ENCODE data around the gene OR52E5.

OR52E5 gene

GRCh38 chr11:5892908-5893307 lies at the start of gene OR52E5:
Gene OR52E5, plus strand, starts transcription at chr11:5893208. Its CDS starts 7,569 bp downstream, at chr11:5900777.
- DNase-seq (ENCODE audit: low read depth) = no peak

DNA sequence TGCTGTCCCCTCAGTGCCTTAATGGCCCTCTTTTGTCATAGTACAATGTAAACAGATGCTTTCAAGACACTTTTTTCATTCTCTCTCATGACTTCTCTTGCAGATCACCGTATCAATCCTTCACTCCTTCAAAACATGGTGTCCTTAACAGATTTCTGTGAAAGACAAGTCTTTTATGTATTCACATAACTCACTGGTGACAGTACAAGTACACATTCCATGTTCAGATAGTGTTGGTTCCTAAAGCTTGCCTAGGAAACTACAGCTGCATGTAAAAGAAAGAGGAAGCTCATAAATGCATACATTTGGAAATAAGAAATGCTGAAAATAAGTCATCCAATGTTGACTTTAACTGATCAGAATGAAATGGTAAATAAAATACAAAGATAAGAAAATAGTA lies 46.3 kb upstream of the OR52E5 start:
- DNase-seq (ENCODE audit: low read depth) = no peak

DNA sequence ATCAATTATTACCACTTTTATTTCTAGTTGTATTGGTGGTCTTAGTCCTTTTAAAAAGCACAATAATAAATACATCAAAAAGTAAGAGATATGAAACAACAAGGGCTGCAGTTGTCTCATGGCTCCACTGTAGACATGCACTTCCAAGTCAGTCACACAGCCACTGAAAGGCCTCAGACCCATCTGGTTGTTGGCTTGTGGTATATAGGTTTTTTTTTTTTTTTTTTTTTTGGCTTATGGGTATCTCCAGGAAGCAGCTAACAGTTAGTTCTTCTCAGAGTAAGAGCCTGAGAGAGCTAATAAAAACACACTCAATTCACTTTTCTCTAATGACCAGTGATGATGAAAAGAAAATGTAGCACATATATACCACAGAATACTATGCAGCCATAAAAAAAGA lies 45.3 kb upstream of the OR52E5 start:
- DNase-seq (ENCODE audit: low read depth) = no peak

DNA sequence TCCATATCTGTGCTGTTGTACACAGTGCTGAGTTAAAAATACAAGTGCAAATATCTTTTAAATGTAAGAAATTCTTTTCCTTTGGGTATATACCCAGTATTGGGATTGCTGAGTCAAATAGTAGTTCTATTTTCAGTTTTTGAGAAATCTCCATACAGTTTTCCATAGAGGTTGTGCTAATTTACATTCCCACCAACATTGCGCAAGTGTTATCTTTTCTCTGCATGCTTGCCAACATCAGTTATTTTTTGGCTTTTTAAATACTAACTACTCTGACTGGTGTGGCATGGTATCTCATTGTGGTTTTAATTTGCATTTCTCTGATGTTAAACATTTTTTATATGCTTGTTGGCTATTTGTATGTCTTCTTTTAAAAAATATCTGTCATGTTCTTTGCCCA lies 42.0 kb upstream of the OR52E5 start:
- DNase-seq (ENCODE audit: low read depth) = no peak

- no peak for DNase-seq (ENCODE audit: low read depth)
Measured at GRCh38 chr11:5857590-5857989, 35.4 kb upstream of the OR52E5 start, which contains the start of gene OR52E8. Gene OR52E8, minus strand, starts transcription at chr11:5857690. Its CDS starts 0 bp downstream, at chr11:5857690.

DNA sequence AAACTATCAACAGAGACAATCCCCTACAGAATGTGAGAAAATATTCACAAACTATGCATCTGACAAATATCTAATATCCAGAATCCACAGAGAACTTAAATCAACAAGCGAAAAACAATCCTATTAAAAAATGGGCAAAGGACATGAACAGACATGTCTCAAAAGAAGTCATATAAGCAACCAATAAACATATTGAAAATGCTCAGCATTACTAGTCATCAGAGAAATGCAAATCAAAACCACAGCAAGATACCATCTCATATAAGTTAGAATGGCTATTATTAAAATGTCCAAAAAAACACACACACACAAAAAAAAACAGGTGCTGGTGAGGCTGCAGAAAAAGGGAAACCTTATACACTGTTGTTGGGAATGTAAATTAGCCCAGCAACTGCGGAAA lies 27.2 kb upstream of the OR52E5 start:
- DNase-seq (ENCODE audit: low read depth) = no peak

- no peak for DNase-seq (ENCODE audit: low read depth)
Measured at GRCh38 chr11:5878564-5878963, 14.4 kb upstream of the OR52E5 start.

- no peak for DNase-seq (ENCODE audit: low read depth)
Measured at GRCh38 chr11:5880329-5880728, 12.7 kb upstream of the OR52E5 start, which contains the start of gene OR52E4. Gene OR52E4, plus strand, starts transcription at chr11:5880629. Its CDS starts 3,664 bp downstream, at chr11:5884293.

DNA sequence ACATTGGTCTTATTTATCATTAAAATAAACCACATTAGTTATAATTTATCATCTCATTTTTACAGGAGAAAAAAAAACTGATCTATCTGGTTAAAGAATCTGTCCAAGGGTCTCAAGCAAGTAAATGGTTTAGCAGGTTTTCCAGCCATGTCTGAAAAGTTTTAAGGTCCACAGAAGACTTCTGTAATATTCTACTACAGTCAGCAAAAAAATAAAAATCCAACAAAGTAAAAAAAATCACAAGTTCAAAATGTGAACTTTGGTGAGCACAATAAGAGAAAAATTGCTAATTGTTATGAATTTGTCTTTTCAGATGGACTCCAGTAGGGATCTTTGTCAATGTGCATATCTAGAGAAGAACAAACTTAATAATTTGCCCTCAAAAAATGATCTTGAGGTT lies 11.3 kb upstream of the OR52E5 start:
- no peak for DNase-seq (ENCODE audit: low read depth)

DNA sequence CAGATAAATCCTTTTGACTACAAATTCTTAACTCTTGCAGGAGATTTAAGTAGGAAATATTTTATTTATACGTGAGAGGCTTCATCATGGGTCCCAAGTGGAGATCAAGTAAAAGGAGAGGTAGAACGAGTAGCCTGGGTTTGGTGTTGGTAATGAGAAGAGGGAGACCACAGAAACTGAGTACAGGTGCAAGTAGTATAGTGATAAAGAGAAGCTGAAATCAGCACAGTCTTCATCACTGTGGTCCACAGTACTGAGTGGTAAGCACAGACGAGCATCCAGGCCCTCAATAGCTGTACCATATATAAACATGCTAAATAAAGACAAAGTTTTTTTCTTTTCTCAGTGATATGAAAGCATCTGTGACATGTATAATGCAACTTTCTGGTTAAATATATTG lies 5.8 kb upstream of the OR52E5 start:
- no peak for DNase-seq (ENCODE audit: low read depth)

- no peak for DNase-seq (ENCODE audit: low read depth)
Measured at GRCh38 chr11:5887661-5888060, 5.3 kb upstream of the OR52E5 start.

GRCh38 chr11:5891216-5891800 lies 1.7 kb upstream of the OR52E5 start:
- DNase-seq (ENCODE audit: low read depth) = no peak

GRCh38 chr11:5899534-5899933 lies 6.5 kb downstream of the OR52E5 start:
- DNase-seq (ENCODE audit: low read depth) = no peak

- no peak for DNase-seq (ENCODE audit: low read depth)
Measured at GRCh38 chr11:5910540-5910939, 17.5 kb downstream of the OR52E5 start.

GRCh38 chr11:5922749-5923426 lies 29.9 kb downstream of the OR52E5 start:
- DNase-seq (ENCODE audit: low read depth) = no peak

DNA sequence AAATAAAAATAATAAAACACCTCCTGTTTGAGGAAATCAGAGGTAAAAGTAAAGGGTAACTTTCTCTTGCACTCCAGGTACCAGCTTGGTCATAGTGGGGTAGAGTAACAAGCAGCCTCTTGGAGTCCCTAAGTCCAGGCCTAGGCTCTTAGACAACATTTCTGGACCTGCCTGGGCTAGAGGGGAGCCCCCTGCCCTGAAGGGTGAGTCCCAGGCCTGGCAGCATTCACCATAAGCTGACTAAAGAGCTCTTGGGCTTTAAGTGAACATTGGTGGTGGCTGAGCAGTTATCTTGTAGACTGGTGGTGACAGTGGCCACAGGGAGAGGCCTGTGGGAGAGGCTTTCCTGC lies 30.4 kb downstream of the OR52E5 start:
- DNase-seq (ENCODE audit: low read depth) = no peak

- DNase-seq (ENCODE audit: low read depth) = no peak
Measured at GRCh38 chr11:5923794-5924193, 30.8 kb downstream of the OR52E5 start.

DNA sequence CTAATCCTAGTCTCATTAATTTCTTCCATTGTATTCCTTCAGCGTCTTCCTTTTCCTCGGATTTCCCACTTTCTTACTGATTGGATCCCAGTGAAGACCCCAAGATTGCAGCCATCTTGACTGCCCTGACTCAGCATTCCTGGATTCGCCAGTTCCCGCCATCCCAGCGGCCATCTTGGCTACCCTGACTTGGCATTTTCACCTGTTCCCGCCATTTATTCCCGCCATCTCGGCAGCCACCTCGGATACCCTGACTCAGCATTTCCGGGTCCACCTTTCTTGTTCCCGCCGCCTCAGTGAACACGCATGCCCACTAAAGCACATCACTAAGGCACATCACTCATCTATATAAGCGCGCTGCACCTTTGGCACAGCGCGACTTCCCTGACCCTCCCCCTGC lies 35.3 kb downstream of the OR52E5 start:
- DNase-seq (ENCODE audit: low read depth) = no peak

GRCh38 chr11:5928811-5929210 lies 35.8 kb downstream of the OR52E5 start:
- no peak for DNase-seq (ENCODE audit: low read depth)

GRCh38 chr11:5929571-5930368 lies 36.8 kb downstream of the OR52E5 start:
- DNase-seq (ENCODE audit: low read depth) = no peak

- DNase-seq (ENCODE audit: low read depth) = no peak
Measured at GRCh38 chr11:5930614-5931013, 37.6 kb downstream of the OR52E5 start.

DNA sequence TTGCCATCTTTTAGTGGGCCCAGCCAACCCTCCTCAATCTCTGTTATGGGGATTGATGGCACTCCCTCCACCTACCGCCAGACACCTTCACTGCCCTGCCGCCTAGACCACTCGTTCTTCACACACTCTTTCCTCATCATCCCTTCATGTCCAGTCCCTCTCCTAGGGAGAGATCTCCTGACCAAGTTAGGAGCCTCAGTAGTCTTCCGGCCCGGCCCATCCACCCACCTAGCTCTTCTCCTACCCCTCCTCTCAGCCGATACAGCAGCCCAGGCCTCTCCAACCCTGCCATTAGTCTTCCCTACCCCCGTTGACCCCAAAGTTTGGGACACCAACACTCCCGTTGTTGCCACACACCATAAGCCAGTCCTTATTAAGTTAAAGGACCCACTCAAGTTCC lies 38.1 kb downstream of the OR52E5 start:
- no peak for DNase-seq (ENCODE audit: low read depth)

GRCh38 chr11:5932671-5933070 lies 39.7 kb downstream of the OR52E5 start:
- no peak for DNase-seq (ENCODE audit: low read depth)
